ENCODE data around the gene MTFR2.

MTFR2 gene

GRCh38 chr6:136289579-136290409 is 39.7 kb upstream of the MTFR2 start, which contains the start of gene BCLAF1:
BCLAF1 (minus strand) TSS chr6:136289846; CDS start chr6:136279866, 9,980 bp downstream.
- Histone ChIP-seq H3K36me3 (ENCODE audit: control insufficient read depth in 2 of 2, insufficient read depth in 1 of 2, low read length in 2 of 2) (no peaks in the 10 kb centered on the region), H3K9me3 (ENCODE audit: control insufficient read depth, insufficient read depth, low read depth, low read length) (no peaks in the 10 kb centered on the region), H3K4me1 (ENCODE audit: control insufficient read depth, insufficient read depth, low read length) (peaks cover 13% of the 10 kb centered on the region), H3K27ac (ENCODE audit: extremely low read depth, low read depth, low read length) (peak within 1 kb of the TSS; percentile 95), H3K4me3 (ENCODE audit: low read depth, low read length) (peak within 1 kb of the TSS; percentile 79)
- ChIA-PET CTCF (interaction anchor here (0.6 to 2.1 kb wide), 13 partner anchors 10 to 1662 kb away, joined by 3 to 15 read pairs (median 3); partner anchors contain the start of genes MAP3K5 and MAP7), POLR2A (interaction anchor here (0.6 to 4.0 kb wide), 35 partner anchors 8 to 1235 kb away, joined by 3 to 80 read pairs (median 5); partner anchors contain the start of genes AHI1, HBS1L, IL20RA and MAP3K5)
- TF ChIP-seq ZNF175 (tag by site-specific recombination; IDR thresholded peaks at IDR 0.05): no peak
- peak; percentile 10; the same call in 1 of the 2 replicates for TF ChIP-seq TRIM28 (IDR thresholded peaks at IDR 0.05; ENCODE audit: borderline replicate concordance, low read length)
- no peak for TF ChIP-seq AEBP2 (tag by site-specific recombination; IDR thresholded peaks at IDR 0.05; ENCODE audit: borderline replicate concordance)
- no peak; the same call in 1 of the 2 replicates for TF ChIP-seq KLF7 (tag by site-specific recombination; IDR thresholded peaks at IDR 0.05; ENCODE audit: borderline replicate concordance)
- peak; percentile 66 for TF ChIP-seq ZNF2 (tag by site-specific recombination; IDR thresholded peaks at IDR 0.05)
- no peak; the same call in none of the 2 replicates for TF ChIP-seq FEZF1 (tag by site-specific recombination; IDR thresholded peaks at IDR 0.05)
- TF ChIP-seq ZNF645 (tag by site-specific recombination; IDR thresholded peaks at IDR 0.05): 0 out of 2 replicates have a peak, but pooled peaks have one; percentile 65
- TF ChIP-seq ZNF626 (tag by site-specific recombination; IDR thresholded peaks at IDR 0.05): no peak
- TF ChIP-seq ZBTB17 (tag by site-specific recombination; IDR thresholded peaks at IDR 0.05): 0 out of 2 replicates have a peak, but pooled peaks have one; percentile 97
- TF ChIP-seq ZSCAN18 (tag by site-specific recombination; IDR thresholded peaks at IDR 0.05): no peak
- TF ChIP-seq ZNF629 (tag by site-specific recombination; IDR thresholded peaks at IDR 0.05): peak; percentile 88
- peak; percentile 12; the same call in 1 of the 2 replicates for TF ChIP-seq ZSCAN16 (tag by site-specific recombination; IDR thresholded peaks at IDR 0.05)
- peak; percentile 75; the same call in 1 of the 2 replicates for TF ChIP-seq ZNF639 (tag by site-specific recombination; IDR thresholded peaks at IDR 0.05)
- TF ChIP-seq ZNF214 (tag by site-specific recombination; IDR thresholded peaks at IDR 0.05; ENCODE audit: borderline replicate concordance): no peak
- peak; percentile 64 for TF ChIP-seq ZNF843 (tag by site-specific recombination; IDR thresholded peaks at IDR 0.05)
- TF ChIP-seq OVOL3 (tag by site-specific recombination; IDR thresholded peaks at IDR 0.05): peak; percentile 2; the same call in 1 of the 2 replicates
- TF ChIP-seq ZNF324 (tag by site-specific recombination; IDR thresholded peaks at IDR 0.05): peak; percentile 16; the same call in 1 of the 2 replicates
- no peak for TF ChIP-seq ZNF133 (tag by site-specific recombination; IDR thresholded peaks at IDR 0.05)
- TF ChIP-seq PRDM6 (tag by site-specific recombination; IDR thresholded peaks at IDR 0.05): no peak
- TF ChIP-seq ZNF48 (tag by site-specific recombination; IDR thresholded peaks at IDR 0.05): no peak
- TF ChIP-seq SCRT2 (tag by site-specific recombination; IDR thresholded peaks at IDR 0.05): no peak
- 0 out of 2 replicates have a peak, but pooled peaks have one; percentile 18 for TF ChIP-seq ZNF341 (tag by site-specific recombination; IDR thresholded peaks at IDR 0.05; ENCODE audit: low read depth)
- peak; percentile 59; the same call in 1 of the 2 replicates for TF ChIP-seq ZSCAN5A (tag by site-specific recombination; IDR thresholded peaks at IDR 0.05)
- no peak; the same call in none of the 2 replicates for TF ChIP-seq ZSCAN4 (tag by site-specific recombination; IDR thresholded peaks at IDR 0.05)
- no peak for TF ChIP-seq MEIS1 (CRISPR knock-in tag; IDR thresholded peaks at IDR 0.05; ENCODE audit: borderline replicate concordance)
- no peak for TF ChIP-seq ZNF416 (tag by site-specific recombination; IDR thresholded peaks at IDR 0.05)
- TF ChIP-seq ZNF433 (tag by site-specific recombination; IDR thresholded peaks at IDR 0.05; ENCODE audit: low read depth): no peak
